Stomach (tissue), 4 donors: ENCODE measurements around the gene ALG14.

Source experiments
- CTCF ChIP-seq, 7 experiments: fragments of 450-650 bp in 4 of 7; fragments of 200-600 bp in 3 of 7; sonication (generic) in 3 of 7; IDR thresholded peaks; one replicate each; pipeline ENCODE4 v1.5.1; 2016 to 2019; ENCODE audit warnings: antibody characterized with exemption in 7 of 7, control low read depth in 2 of 7, mild to moderate bottlenecking in 1 of 7
- EP300 ChIP-seq: sonication (generic); formaldehyde crosslinking; IDR thresholded peaks from one replicate; pipeline ENCODE4 v1.6.1; 2017; ENCODE audit warnings: antibody characterized with exemption
- POLR2AphosphoS5 ChIP-seq, 3 donors: sonication (generic); formaldehyde crosslinking; IDR thresholded peaks; one replicate each; pipeline ENCODE4 v1.6.1; 2016; ENCODE audit warnings: antibody characterized with exemption in 3 of 3

DNA sequence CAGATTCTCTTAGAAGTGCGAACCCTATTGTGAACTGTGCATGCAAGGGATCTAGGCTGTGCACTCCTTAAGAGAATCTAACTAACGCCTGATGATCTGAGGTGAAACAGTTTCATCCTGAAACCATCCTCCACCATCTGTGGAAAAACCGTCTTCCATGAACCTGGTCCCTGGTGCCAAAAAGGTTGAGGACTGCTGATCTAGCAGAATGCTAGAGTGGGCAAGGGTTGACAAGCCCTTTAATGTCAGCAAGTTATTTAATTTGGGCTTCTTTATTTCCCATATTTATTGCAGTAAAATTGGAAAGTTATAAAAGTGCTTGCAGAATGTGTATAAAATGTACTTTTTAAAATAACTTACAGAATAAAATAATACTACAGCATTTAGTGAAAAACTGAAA, 26.4 kb downstream of the ALG14 start:
- no peak for TF ChIP-seq CTCF (IDR thresholded peaks at IDR 0.05)
- no peak for TF ChIP-seq POLR2AphosphoS5 (IDR thresholded peaks at IDR 0.05)
- TF ChIP-seq EP300: no peak
